AG10803 (cell line): Measurements from ENCODE around the gene ZNF524.

Source experiments
- DNase-seq: peaks from one replicate; pipeline ENCODE4 v3.0.0; 2010; ENCODE audit warnings: low read depth
- H3K4me3 ChIP-seq: 2 replicates; pipeline ENCODE4 v1.5.1; 2011; ENCODE audit warnings: mild to moderate bottlenecking, low read length, control low read depth
- TF ChIP-seq, protein P1 (sequence below): conservative IDR thresholded peaks from 2 replicates; pipeline ENCODE4 v1.5.1; 2011; ENCODE audit warnings: mild to moderate bottlenecking, low read length, control low read depth, inconsistent platforms

The ZNF524 gene

DNA sequence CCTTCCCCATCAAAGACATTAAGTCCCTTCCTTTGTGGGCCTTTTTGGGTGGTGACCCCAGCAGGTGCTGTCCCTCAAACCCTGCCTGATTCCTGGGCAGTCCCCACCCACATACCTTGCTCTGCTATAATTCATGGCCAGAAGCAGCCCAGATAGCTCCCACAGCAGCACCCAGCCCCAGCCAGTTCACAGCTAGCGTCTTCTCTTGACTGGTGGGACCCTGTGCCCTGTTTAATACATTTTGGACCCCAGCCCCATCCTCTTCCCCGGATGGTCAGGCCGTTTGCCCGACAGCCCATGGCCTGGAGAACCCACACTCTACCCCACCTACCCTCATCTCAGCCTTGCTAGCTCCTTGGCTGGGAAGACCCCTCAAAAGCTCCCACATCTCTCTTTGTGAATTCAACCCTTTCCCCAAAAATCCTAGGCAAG lies 50.1 kb downstream of the ZNF524 start:
- DNase-seq = no peak
- TF ChIP-seq, protein P1, sequence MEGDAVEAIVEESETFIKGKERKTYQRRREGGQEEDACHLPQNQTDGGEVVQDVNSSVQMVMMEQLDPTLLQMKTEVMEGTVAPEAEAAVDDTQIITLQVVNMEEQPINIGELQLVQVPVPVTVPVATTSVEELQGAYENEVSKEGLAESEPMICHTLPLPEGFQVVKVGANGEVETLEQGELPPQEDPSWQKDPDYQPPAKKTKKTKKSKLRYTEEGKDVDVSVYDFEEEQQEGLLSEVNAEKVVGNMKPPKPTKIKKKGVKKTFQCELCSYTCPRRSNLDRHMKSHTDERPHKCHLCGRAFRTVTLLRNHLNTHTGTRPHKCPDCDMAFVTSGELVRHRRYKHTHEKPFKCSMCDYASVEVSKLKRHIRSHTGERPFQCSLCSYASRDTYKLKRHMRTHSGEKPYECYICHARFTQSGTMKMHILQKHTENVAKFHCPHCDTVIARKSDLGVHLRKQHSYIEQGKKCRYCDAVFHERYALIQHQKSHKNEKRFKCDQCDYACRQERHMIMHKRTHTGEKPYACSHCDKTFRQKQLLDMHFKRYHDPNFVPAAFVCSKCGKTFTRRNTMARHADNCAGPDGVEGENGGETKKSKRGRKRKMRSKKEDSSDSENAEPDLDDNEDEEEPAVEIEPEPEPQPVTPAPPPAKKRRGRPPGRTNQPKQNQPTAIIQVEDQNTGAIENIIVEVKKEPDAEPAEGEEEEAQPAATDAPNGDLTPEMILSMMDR = no peak
- no peak overlapping the region for H3K4me3 ChIP-seq

DNA sequence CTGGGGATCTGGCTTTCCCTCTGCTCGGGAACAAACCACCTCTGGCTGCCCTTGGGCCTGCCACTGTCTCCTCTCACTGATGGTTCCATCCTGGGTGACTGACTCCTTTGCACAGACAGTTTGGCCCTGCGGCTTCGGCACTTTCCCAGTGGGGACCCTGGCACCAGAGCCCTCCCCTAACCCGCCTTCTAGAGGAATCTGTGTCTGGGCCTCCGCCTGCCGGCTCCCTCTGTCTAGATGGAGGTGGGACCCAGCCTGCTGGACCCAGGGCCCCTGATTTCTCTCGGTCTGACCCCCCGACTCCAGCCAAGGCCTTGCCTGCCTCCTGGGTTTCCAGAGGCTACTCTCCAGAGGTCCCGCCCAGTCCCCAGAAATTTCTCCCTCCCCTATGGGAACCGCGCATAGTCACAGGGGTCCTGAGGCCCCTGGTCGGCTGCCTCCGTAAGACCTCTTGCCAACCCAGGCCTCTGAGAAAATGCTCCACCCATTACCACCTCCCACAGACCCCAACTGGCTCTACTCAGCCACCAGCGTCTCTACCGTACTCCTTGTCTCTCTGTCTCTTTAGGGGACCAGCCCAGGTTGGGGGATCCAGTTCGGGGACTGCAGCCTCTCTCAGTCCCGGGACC lies 50.6 kb downstream of the ZNF524 start:
- H3K4me3 ChIP-seq = no peak overlapping the region
- DNase-seq = no peak
- TF ChIP-seq, protein P1 = no peak

GRCh38 chr19:55651236-55651635 lies 51.1 kb downstream of the ZNF524 start:
- TF ChIP-seq, protein P1 = no peak
- DNase-seq = no peak

GRCh38 chr19:55652311-55653128 lies 52.4 kb downstream of the ZNF524 start:
- H3K4me3 ChIP-seq = no peak overlapping the region
- TF ChIP-seq, protein P1 = no peak
- DNase-seq = no peak

More at GRCh38 chr19:55651236-55651635, 51.1 kb downstream of the ZNF524 start:
- no peak overlapping the region for H3K4me3 ChIP-seq
